GM13976 (cell line): Measurements from ENCODE around the gene SYTL2.

ENCODE experiments used
- DNase-seq: peaks from one replicate; pipeline ENCODE4 v3.0.0; 2012; ENCODE audit warnings: low spot score
- CTCF ChIP-seq: IDR thresholded peaks from 2 replicates; pipeline ENCODE4 v1.5.1; 2012; ENCODE audit warnings: borderline replicate concordance, mild to moderate bottlenecking; ENCODE audit not compliant: insufficient read depth; ENCODE audit errors: extremely low read depth, missing control alignments, control extremely low read depth
- in situ Hi-C: fragments of 300-500 bp; cut with MboI; formaldehyde crosslinking; loops from one replicate; pipeline ENCODE4 v1.12.0; 2022; ENCODE audit warnings: low sequenced_read_pairs, mixed read lengths, inconsistent platforms; ENCODE audit not compliant: unreplicated experiment

SYTL2 gene

GRCh38 chr11:85717429-85717828 is 93.5 kb downstream of the SYTL2 start:
- in situ Hi-C loops = no loop called here
- DNase-seq = no peak
- TF ChIP-seq CTCF = no peak

- in situ Hi-C loops = no loop called here
- DNase-seq = no peak
- no peak for TF ChIP-seq CTCF
Measured at GRCh38 chr11:85712953-85713352, 98.0 kb downstream of the SYTL2 start.

GRCh38 chr11:85710917-85711316 is 100.0 kb downstream of the SYTL2 start:
- in situ Hi-C loops = no loop called here
- no peak for TF ChIP-seq CTCF

GRCh38 chr11:85709941-85710702 is 100.8 kb downstream of the SYTL2 start:
- DNase-seq = no peak
- no peak for TF ChIP-seq CTCF
- in situ Hi-C loops = no loop called here

More at GRCh38 chr11:85710917-85711316, 100.0 kb downstream of the SYTL2 start:
- DNase-seq = no peak

- in situ Hi-C loops = no loop called here
- no peak for DNase-seq
- no peak for TF ChIP-seq CTCF
Measured at GRCh38 chr11:85705800-85706199, 105.1 kb downstream of the SYTL2 start.

- DNase-seq = no peak
- TF ChIP-seq CTCF = no peak
- in situ Hi-C loops = no loop called here
Measured at GRCh38 chr11:85704967-85705366, 106.0 kb downstream of the SYTL2 start.
